Left cardiac atrium (tissue), 4 donors: ENCODE data around the gene SRGAP3. TPM values are rescaled to one million over a fixed set of nuclear protein-coding genes. Genes with fewer than 3 reads are reported as not detected.

ENCODE experiments used
- ATAC-seq, 2 donors: fragments of 200-7000 bp; cut with Tn5 transposase; one replicate each; pipeline ENCODE4 v1.9.1; 2020; ENCODE audit warnings: mild to moderate bottlenecking in 2 of 2, moderate library complexity in 2 of 2
- DNase-seq: peaks from one replicate; pipeline ENCODE4 v3.0.0-alpha.2; 2020
- intact Hi-C, 2 donors: fragments of 100-400 bp; cut with DNase I; formaldehyde crosslinking; loops; one replicate each; pipeline versions ENCODE4 v1.14.1 to v1.15.1; 2022 to 2023
- total RNA-seq, 2 donors: library from RNA; stranded (reverse); fragmentation: NEBNext Ultra II Directional; extraction: Animal tissue kit (Norgen Biotek cat#: 25700); gene quantifications; one replicate each; pipeline ENCODE4 v1.2.1, GENCODE V29; 2021
- donor health status: DM: no; HTN: yes; CAD: no.
- donor health status: DM: no; HTN: yes; CAD: no; lungs with severe emphysema.
- donor health status: DM: yes; HTN: yes; CAD: no.
- donor health status: Dilated cardiomyopathy.

The SRGAP3 gene
- total RNA-seq, 2 donors from 2014 or later, result 2.5 to 3.6 TPM

DNA sequence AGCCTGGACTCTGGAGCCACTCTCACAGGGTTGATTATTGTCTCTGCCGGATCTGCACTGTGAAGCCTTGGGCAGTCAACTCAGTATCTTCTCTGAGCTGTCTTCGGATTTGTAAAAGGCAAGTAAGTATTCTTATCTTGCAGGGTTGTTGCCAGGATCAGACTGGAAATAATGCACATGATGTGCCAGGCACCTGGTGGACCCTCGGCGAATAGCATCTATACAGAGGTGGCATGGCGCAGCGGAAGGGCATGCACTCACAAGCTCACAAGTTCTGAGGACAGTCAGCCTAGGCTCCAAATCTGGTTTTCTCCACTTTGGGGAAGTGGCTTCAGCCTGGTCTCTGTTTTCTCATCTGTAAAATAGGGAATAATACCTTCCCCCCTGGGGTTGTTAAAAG, 113.9 kb downstream of the SRGAP3 start:
- intact Hi-C loops, result no loop called here
- ATAC-seq (peak in 1 of 2 donors; percentile 12), DNase-seq (no peak)

GRCh38 chr3:9133656-9134055, 115.8 kb downstream of the SRGAP3 start:
- no peak for DNase-seq
- intact Hi-C loops, result no loop called here
- ATAC-seq, result no peak

DNA sequence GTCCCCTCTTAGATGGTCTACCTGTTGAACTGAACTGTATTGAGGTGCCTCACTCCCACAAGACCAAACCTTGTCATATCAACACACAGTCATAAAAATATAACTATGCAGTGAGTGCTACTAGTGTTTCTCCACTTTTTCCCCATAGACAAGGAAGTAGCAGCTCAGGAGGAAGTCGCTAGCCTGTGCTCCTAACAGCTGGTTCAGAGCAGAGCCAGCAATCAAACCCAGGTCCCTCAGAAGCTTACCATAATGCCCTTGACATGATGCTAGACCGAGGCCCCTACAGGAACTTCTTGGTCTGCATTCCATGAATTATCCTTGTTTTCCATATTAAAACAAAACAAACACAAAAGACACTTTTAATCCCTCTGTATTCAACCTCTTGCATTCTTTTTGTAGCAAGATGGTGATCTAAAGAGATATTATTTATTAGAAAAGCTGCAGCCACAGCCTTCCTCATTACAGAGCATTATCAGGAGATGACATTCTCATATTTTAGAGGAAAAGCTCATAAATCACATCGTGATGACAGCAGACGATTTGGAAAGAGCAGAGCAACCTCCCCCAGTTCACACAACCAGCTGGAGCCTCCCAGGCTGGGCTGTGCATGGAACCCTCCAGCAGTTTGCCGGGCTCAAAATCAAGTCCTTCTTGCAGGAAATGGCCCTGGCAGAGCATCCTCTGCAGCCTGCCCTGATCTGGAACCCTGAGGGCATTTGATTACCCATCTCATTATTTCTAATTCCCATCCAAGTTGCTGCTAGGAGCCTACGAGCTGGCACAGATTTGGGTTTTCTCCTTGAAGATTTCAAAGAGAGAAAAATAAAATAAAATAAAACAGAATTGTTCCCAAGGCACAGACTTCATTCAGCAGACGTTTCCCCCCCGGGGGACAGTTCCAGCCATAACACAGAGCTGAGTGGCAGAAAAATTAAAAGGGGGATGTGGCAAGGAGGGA, 118.8 kb downstream of the SRGAP3 start:
- ATAC-seq (peak; percentile 34 to 89), DNase-seq (no peak)
- intact Hi-C loops, result no loop called here

GRCh38 chr3:9129365-9129764, 120.1 kb downstream of the SRGAP3 start:
- peak in 1 of 2 donors; percentile 42 for ATAC-seq
- DNase-seq, result no peak
- intact Hi-C loops, result no loop called here

DNA sequence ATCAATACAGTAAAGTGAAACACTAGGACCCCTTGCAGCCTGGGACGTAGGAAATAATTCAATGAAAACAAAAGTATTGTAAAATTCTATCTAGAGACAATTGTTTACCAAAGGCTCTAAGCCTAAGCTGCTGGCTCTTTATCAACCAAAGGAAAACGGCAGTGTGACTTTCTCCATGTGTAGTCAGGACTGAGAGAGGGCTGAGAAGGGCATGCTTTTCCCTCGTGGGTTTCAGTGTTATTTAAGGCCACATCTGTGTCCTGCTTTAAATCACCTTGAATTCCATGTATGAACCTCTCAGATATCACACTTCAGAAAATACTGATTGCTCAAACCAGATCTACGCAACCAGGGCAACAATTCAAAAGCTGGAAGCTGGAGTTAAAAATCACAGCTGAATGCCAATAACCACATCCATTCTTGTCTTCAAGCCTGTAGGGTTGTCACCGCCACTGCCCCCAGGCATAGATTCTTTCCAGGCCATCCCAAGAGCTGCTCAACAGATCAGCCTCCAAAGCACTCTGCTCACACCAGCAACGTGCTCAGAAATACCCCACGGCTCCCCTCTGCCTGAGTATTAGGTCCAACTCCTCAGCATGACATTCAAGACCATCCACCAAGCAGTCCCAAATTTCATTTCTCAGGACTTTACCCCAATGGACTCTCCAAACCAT, 124.0 kb downstream of the SRGAP3 start:
- ATAC-seq, result peak in 1 of 2 donors; percentile 12
- intact Hi-C loops, result no loop called here

DNA sequence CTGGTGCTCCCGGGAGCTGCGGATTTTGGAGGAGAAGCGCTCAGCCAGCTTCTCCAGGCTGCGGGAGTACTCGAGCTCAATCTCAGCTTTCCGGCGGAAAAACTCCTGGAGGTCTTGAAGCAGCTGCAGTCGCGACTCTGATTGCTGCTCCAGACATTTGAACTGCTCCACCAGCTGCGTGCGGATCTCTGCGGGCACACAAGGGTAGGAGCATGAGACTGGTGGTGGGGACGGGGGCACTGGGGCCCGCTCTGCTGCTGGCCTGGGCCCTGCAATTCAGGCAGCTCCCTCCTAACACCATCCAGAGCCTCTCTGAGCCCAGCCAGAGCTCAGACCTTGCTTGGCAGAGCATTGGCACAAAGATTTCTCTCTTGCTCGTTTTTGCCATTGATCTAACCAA, 124.7 kb downstream of the SRGAP3 start:
- no peak for DNase-seq
- no peak for ATAC-seq
- intact Hi-C loops, result no loop called here

More for the DNA sequence above, 124.0 kb downstream of the SRGAP3 start:
- DNase-seq, result no peak

DNA sequence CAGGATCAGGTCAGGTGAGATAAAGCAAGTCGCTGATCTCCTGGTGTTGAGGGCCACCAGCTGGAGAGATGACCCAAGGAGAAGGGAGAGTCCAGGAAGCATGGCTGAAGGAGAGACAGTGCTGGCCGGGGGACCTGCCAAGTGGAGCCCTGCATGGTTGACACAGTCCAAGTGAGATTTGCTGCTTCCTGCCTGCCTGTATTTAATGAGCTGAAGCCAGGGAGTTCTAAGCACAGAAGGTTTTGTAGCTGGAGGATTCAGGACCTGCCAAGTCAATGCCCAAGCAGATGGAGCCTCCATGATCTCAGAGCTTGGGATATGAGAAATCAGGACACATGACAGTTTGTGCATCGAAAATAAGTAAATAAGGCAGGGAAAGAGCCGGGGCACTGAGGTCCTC, 125.6 kb downstream of the SRGAP3 start:
- intact Hi-C loops, result no loop called here
- DNase-seq (no peak), ATAC-seq (no peak)

GRCh38 chr3:9122732-9123364, 126.6 kb downstream of the SRGAP3 start:
- intact Hi-C loops, result no loop called here
- ATAC-seq (no peak), DNase-seq (no peak)

- no peak for ATAC-seq
Observed at GRCh38 chr3:9121366-9122001, 128.0 kb downstream of the SRGAP3 start.

DNA sequence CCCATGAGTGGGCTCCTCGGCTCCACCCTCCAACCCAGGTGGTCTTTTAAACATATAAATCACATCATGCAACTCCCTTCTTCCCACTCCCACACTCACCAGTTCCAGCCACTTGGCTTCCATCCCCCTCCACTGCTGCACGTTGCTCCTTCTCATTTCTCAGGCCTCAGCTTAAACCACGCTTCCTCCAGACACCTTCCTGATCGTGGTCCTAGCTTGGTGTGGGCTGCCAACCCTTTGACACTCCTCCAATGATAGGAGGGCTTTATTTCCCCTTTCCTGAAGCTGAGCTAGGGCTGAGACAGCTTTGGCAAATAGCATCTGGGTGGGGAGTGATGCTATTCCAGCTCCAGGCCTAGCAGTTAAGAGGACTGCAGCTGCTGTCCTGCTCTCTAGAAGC, 130.1 kb downstream of the SRGAP3 start:
- DNase-seq, result no peak
- intact Hi-C loops, result no loop called here
- ATAC-seq, result no peak

More at GRCh38 chr3:9121366-9122001, 128.0 kb downstream of the SRGAP3 start:
- no peak for DNase-seq
- intact Hi-C loops, result no loop called here

DNA sequence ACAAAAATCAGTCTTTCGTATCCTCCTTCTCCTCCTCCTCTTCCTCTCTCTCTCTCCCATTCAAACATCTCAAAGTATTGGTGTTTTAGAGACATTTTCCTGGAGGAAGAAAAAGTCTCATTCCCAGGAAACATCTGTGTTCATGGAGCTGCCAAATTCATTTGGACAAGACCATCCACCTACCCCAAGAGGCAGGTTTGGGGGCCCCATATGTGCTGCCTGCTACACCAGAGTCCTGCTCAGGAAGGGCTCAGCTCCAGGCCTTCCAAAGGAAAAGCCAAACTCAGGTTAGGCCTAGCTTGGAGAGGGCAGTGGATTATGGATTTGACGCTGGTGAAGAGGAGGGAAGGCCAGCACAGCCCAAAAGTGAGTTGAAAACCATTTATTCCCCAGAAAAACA, 131.2 kb downstream of the SRGAP3 start:
- ATAC-seq (no peak), DNase-seq (no peak)
- intact Hi-C loops, result no loop called here

DNA sequence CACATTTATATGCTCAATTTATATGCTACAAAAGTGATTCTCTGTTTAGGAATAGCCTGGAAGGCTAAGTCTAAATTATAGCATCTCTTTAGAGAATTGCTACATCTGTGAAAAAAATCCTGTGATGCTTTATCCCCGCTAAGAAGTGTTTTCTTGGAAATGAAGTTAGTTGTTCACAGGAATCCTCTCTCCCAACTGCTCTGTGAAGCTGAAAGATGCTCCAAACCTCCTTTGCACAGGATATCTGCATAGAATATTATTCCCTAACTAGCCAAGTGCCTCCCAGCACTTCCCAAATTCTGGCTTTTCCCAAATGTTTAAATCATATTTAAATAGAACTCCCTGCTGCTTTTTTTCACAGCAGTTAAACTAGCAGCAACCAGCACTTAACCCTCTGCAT, 132.2 kb downstream of the SRGAP3 start:
- DNase-seq, result no peak
- ATAC-seq, result no peak
- intact Hi-C loops, result no loop called here

DNA sequence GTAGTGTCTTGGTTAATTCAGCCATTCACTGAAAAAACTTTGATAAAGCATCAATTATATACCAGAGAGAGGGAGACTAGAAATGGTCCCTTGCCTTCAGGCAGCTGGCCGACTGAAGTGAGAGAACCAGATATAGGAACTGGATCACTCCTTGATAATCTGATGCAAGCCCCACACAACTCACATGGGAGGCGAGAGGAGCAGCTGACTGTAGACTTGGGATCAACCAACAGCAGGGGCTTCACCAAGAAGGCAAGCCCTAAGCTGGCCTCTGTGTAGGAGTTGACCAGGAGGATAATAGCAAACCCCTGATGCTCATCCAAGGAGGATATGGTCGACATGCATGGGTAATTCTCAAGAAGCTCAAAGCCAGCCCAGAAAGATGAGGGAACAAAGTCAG, 133.1 kb downstream of the SRGAP3 start:
- intact Hi-C loops, result no loop called here
- ATAC-seq (no peak), DNase-seq (no peak)

DNA sequence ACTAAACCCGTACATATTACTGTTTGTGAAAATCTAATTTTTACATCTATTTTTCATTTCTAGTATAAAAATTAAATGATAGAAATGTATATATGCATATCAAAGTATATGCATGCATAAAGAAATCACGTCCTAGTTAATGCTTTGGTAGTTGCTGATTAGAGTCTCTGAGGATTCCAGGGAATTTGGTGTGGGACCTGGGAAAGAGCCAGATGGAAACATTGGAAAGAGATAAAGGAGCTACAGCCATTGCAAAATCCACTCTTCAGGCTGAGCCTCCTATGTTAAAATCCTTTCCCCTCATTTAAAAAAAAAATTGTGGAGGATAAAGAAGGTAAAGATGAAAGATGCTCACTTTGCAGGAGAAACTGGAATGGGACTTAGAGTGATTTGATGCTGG, 134.1 kb downstream of the SRGAP3 start:
- DNase-seq (no peak), ATAC-seq (no peak)
- intact Hi-C loops, result no loop called here

DNA sequence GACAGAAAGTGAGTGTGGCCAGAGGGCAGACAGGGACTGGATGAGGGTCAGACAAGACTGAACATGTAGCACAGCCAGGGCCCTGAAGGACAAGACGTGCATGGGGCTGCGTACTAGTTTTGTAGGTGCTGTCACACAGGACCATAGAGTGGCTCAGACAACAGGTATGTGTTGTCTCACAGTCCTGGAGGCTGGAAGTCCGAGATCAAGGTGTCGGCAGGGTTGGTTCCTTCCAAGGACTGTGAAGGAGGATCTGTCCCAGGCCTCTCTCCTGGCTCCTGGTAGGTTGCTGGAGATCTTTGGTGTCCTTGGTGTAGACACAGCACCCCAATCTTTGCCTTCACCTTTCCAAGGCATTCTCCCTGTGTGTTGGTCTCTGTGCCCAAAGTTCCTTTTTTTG, 136.4 kb downstream of the SRGAP3 start:
- intact Hi-C loops, result no loop called here
- ATAC-seq, result no peak
- no peak for DNase-seq

DNA sequence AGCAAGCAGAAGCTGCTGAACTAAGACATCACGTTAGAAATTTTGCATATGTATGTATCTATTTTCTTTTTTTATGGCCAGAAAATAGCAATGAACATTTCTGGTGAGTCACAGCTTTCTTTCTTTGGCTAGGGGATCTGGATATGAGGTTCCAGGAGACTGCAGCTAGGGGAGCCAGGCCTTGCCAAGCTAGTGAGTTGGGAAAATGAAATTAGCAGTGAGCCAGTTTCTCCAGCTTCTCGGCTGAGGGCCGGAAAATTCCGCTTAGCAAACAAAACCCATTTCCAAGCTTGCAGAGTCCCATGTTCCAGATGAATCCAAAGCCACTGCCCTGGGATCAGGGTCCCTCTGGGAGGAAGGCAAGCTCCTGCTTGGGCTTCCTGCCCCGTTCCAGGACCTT, 137.6 kb downstream of the SRGAP3 start:
- peak; percentile 36 for DNase-seq
- peak; percentile 53 to 91 for ATAC-seq
- intact Hi-C loops, result no loop called here

GRCh38 chr3:9111417-9111816, 138.0 kb downstream of the SRGAP3 start:
- DNase-seq, result no peak
- ATAC-seq, result peak in 1 of 2 donors; percentile 11
- intact Hi-C loops, result no loop called here

- DNase-seq, result no peak
- intact Hi-C loops, result no loop called here
- no peak for ATAC-seq
Observed at GRCh38 chr3:9110802-9111201, 138.6 kb downstream of the SRGAP3 start.

- peak in 1 of 2 donors; percentile 21 for ATAC-seq
- intact Hi-C loops, result no loop called here
- DNase-seq, result no peak
Observed at GRCh38 chr3:9110316-9110715, 139.1 kb downstream of the SRGAP3 start.

- intact Hi-C loops, result no loop called here
- no peak for DNase-seq
- peak in 1 of 2 donors; percentile 40 for ATAC-seq
Observed at GRCh38 chr3:9109568-9109914, 139.9 kb downstream of the SRGAP3 start.
